SK-N-SH (cell line): Measurements from ENCODE around the gene NKAIN4. TPM values are rescaled to one million over a fixed set of nuclear protein-coding genes. Genes with fewer than 3 reads are reported as not detected.

ENCODE experiments used
- CTCF ChIA-PET: fragments of 300-600, 350-600 bp; formaldehyde crosslinking; extraction: SDS; loops from one replicate; lab custom pipeline; 2021; lab: Yijun Ruan, JAX
- POLR2A ChIA-PET: fragments of 350-600 bp; sonication (Branson Sonifier 250); formaldehyde crosslinking; extraction: SDS; loops from one replicate; lab custom pipeline; 2020; ENCODE audit warnings: antibody characterized with exemption, inconsistent platforms; lab: Yijun Ruan, JAX
- DNase-seq: peaks from one replicate; pipeline ENCODE4 v3.0.0; 2012
- H2AFZ ChIP-seq: fragments of 200-600 bp; sonication (generic); 2 replicates; pipeline ENCODE4 v1.8.1; 2016; ENCODE audit warnings: antibody characterized with exemption, mild to moderate bottlenecking, low read depth
- H3F3A ChIP-seq: fragments of 200-600 bp; sonication (generic); replicated peaks from 2 replicates; pipeline ENCODE3; 2016; ENCODE audit warnings: antibody characterized with exemption, mild to moderate bottlenecking; ENCODE audit not compliant: insufficient read depth
- H3K27ac ChIP-seq, 2 experiments: fragments of 200-500 bp in 1 of 2; fragments of 200-600 bp in 1 of 2; sonication (Bioruptor generic) in 1 of 2; sonication (generic), shearing (Covaris generic) in 1 of 2; 2 replicates each; pipeline versions ENCODE4 v1.5.1 to v1.6.1; 2014 to 2016; ENCODE audit warnings: low read depth in 2 of 2, inconsistent platforms in 1 of 2, low read length in 1 of 2, mild to moderate bottlenecking in 1 of 2, mixed read lengths in 1 of 2
- H3K27me3 ChIP-seq: fragments of 200-600 bp; sonication (generic), shearing (Covaris generic); 2 replicates; pipeline ENCODE4 v1.6.1; 2016; ENCODE audit warnings: mixed run types; ENCODE audit not compliant: insufficient read depth
- H3K36me3 ChIP-seq, 2 experiments: fragments of 200-500 bp in 1 of 2; fragments of 200-600 bp in 1 of 2; sonication (Bioruptor generic) in 1 of 2; sonication (generic) in 1 of 2; replicated peaks in 1 of 2; 2 replicates each; pipeline versions ENCODE3 to v1.5.1; 2014 to 2016; ENCODE audit warnings: low read length in 1 of 2, mild to moderate bottlenecking in 1 of 2; ENCODE audit not compliant: insufficient read depth in 2 of 2, control insufficient read depth in 1 of 2
- H3K4me1 ChIP-seq, 2 experiments: fragments of 200-500 bp in 1 of 2; fragments of 200-600 bp in 1 of 2; sonication (Bioruptor generic) in 1 of 2; sonication (generic), shearing (Covaris generic) in 1 of 2; 2 replicates each; pipeline versions ENCODE4 v1.5.1 to v1.6.1; 2014 to 2016; ENCODE audit warnings: low read depth in 1 of 2, low read length in 1 of 2, mixed run types in 1 of 2; ENCODE audit not compliant: insufficient read depth in 2 of 2, control insufficient read depth in 1 of 2
- H3K4me2 ChIP-seq: fragments of 200-600 bp; sonication (generic), shearing (Covaris generic); 2 replicates; pipeline ENCODE4 v1.6.1; 2017; ENCODE audit warnings: mixed run types
- H3K4me3 ChIP-seq, 2 experiments: fragments of 200-500 bp in 1 of 2; fragments of 200-600 bp in 1 of 2; sonication (Bioruptor generic) in 1 of 2; sonication (generic), shearing (Covaris generic) in 1 of 2; 2 replicates each; pipeline versions ENCODE4 v1.5.1 to v1.8.1; 2014 to 2016; ENCODE audit warnings: low read depth in 2 of 2, inconsistent platforms in 1 of 2, low read length in 1 of 2, mild to moderate bottlenecking in 1 of 2, mixed read lengths in 1 of 2, moderate library complexity in 1 of 2
- H3K79me2 ChIP-seq: fragments of 200-600 bp; sonication (generic); 2 replicates; pipeline ENCODE4 v1.8.1; 2017; ENCODE audit warnings: mild to moderate bottlenecking; ENCODE audit not compliant: insufficient read depth
- H3K9ac ChIP-seq: fragments of 200-600 bp; sonication (generic); 2 replicates; pipeline ENCODE4 v1.6.1; 2017; ENCODE audit warnings: mixed run types
- H3K9me2 ChIP-seq: fragments of 200-600 bp; sonication (generic); 2 replicates; pipeline ENCODE4 v1.6.1; 2017; ENCODE audit warnings: mixed run types
- H3K9me3 ChIP-seq: fragments of 200-600 bp; sonication (generic); 2 replicates; pipeline ENCODE4 v1.6.1; 2017; ENCODE audit warnings: mixed run types, mild to moderate bottlenecking, moderate library complexity
- H4K20me1 ChIP-seq: fragments of 200-600 bp; sonication (generic); 2 replicates; pipeline ENCODE4 v1.6.1; 2017; ENCODE audit warnings: mild to moderate bottlenecking, mixed run types; ENCODE audit not compliant: insufficient read depth
- CTCF ChIP-seq: fragments of 200-600 bp; sonication (generic); IDR thresholded peaks from 2 replicates; pipeline ENCODE4 v1.6.1; 2017; ENCODE audit warnings: antibody characterized with exemption, mild to moderate bottlenecking, moderate library complexity
- ELF1 ChIP-seq: IDR thresholded peaks from 2 replicates; pipeline ENCODE4 v1.4.0; 2012
- EP300 ChIP-seq, 2 experiments: IDR thresholded peaks; 2 replicates each; pipeline versions ENCODE4 v1.4.0 to v1.6.1; 2012; ENCODE audit warnings: borderline replicate concordance in 1 of 2, low read depth in 1 of 2, low read length in 1 of 2
- FOSL2 ChIP-seq: IDR thresholded peaks from 2 replicates; pipeline ENCODE4 v1.4.0; 2012; ENCODE audit warnings: low read depth, mild to moderate bottlenecking, moderate library complexity, borderline replicate concordance
- FOXM1 ChIP-seq: IDR thresholded peaks from 2 replicates; pipeline ENCODE4 v1.4.0; 2012; ENCODE audit warnings: low read depth, mild to moderate bottlenecking
- GATA2 ChIP-seq: sonication (generic); formaldehyde crosslinking; IDR thresholded peaks from 2 replicates; pipeline ENCODE4 v1.5.0; 2020; ENCODE audit warnings: mild to moderate bottlenecking, missing genetic modification reagents
- MAX ChIP-seq: IDR thresholded peaks from 2 replicates; pipeline ENCODE4 v1.4.0; 2012; ENCODE audit warnings: low read depth
- MEF2A ChIP-seq: IDR thresholded peaks from 2 replicates; pipeline ENCODE4 v1.4.0; 2012; ENCODE audit warnings: low read depth, borderline replicate concordance
- MXI1 ChIP-seq: IDR thresholded peaks from 2 replicates; pipeline ENCODE4 v1.6.1; 2012; ENCODE audit warnings: mild to moderate bottlenecking, low read depth, low read length, improper control_type of control experiment
- NRF1 ChIP-seq: IDR thresholded peaks from 2 replicates; pipeline ENCODE4 v1.6.1; 2012; ENCODE audit warnings: low read depth, mild to moderate bottlenecking, low read length
- POLR2AphosphoS5 ChIP-seq: IDR thresholded peaks from 2 replicates; pipeline ENCODE4 v1.6.1; 2012; ENCODE audit warnings: low read depth, low read length
- RCOR1 ChIP-seq: fragments of 150-350 bp; IDR thresholded peaks from 2 replicates; pipeline ENCODE4 v1.6.1; 2017; ENCODE audit warnings: antibody characterized with exemption, low read length
- RXRA ChIP-seq: IDR thresholded peaks from 2 replicates; pipeline ENCODE4 v1.4.0; 2012; ENCODE audit warnings: low read depth, mild to moderate bottlenecking, borderline replicate concordance
- SIN3A ChIP-seq: IDR thresholded peaks from 2 replicates; pipeline ENCODE4 v1.6.1; 2012; ENCODE audit warnings: low read depth, mild to moderate bottlenecking, low read length, moderate library complexity, borderline replicate concordance
- SMC3 ChIP-seq: IDR thresholded peaks from 2 replicates; pipeline ENCODE4 v1.6.1; 2012; ENCODE audit warnings: low read depth, low read length, improper control_type of control experiment
- TEAD4 ChIP-seq: IDR thresholded peaks from 2 replicates; pipeline ENCODE4 v1.4.0; 2012; ENCODE audit warnings: mild to moderate bottlenecking, borderline replicate concordance; ENCODE audit not compliant: insufficient read depth
- USF2 ChIP-seq: fragments of 150-350 bp; IDR thresholded peaks from 2 replicates; pipeline ENCODE4 v1.6.1; 2017; ENCODE audit warnings: antibody characterized with exemption, low read length, low read depth, borderline replicate concordance
- WGBS: methylation state at CpG from one replicate; pipeline ENCODE4 v1.1.6; 2017; ENCODE audit warnings: low lambda C conversion rate; 5-methylcytosine and 5-hydroxymethylcytosine counted together
- polyA plus RNA-seq, 3 experiments: library from polyadenylated mRNA; depleted of rRNA; stranded (reverse); fragments of >200 nt; gene quantifications; 2 replicates each; pipeline ENCODE4 v1.2.3, GENCODE V29; 2012

The NKAIN4 gene
- polyA plus RNA-seq, 1 of the 3 experiments (the other 2 are of a cell fraction), result not detected

DNA sequence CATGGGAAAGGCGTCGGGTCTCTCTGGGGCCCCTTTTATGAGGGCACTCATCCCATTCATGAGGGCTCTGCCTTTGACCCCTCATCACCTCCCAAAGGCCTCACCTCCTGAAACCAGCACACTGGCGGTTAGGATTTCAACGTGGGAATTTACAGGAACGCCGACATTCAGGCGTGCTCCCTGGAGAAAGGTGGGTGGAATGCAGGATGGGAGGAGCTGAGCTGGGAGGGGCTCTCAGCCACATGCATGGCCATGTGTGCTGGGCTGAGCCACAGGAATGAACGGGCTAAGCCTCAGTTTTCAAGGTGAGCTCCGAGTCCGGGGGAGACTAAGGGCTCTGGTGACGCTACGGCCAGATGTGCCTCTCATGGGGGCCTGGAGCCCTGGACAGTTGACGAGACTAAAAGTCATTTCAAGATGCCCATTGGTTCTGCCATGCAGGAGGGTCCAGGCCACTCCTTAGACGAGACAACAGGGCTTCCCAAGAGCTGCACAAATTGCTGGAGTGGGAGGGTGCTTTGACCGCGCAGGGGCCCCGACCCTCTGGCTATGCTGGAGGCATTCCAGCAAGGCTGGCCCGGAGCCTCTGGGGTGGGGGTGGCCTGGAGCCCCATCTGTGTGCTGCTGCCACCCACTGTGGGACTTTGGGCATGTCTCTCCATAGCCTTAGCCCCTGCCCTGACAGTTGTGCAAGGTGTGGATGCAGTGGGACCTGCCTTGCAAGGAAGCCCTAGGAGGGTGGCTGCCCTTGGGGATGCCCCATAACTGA, 14.6 kb upstream of the NKAIN4 start:
- no peak for TF ChIP-seq MEF2A
- TF ChIP-seq MXI1, result no peak
- no peak for TF ChIP-seq FOSL2
- no peak for TF ChIP-seq TEAD4
- no peak for TF ChIP-seq RXRA
- no peak for TF ChIP-seq RCOR1
- POLR2A ChIA-PET, result no interaction called here

DNA sequence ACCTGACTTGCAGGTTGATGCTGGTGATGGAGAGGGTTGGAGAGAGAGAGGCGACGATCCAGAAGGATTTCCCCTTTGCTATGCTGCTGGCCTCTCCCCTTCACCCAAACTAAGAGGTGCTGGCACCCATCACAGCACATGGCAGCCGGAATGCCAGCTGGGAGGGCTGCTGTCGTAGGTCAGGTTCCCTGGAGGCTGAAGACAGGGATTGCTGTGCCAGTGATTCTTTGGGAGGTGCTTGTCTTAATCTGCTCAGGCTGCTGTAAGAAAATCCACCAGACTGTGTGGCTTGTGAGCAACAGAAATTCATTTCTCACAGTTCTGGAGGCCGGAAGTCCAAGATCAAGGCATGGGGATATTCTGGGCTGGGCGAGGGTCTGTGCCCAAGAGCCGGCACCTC, 14.0 kb upstream of the NKAIN4 start:
- CTCF ChIA-PET, result interaction anchor here (0.9 to 1.6 kb wide), 2 partner anchors 45 to 114 kb away, joined by 3 to 6 read pairs; no protein-coding TSS in a partner anchor
- no peak overlapping the region for H3K4me3 ChIP-seq
- H3K4me2 ChIP-seq, result no peak overlapping the region

More for the DNA sequence above, 14.6 kb upstream of the NKAIN4 start:
- no peaks in the 10 kb centered on the region; the same call in 1 of the 2 replicates for H3K27me3 ChIP-seq
- H2AFZ ChIP-seq, result no peak overlapping the region
- DNase-seq, result no peak
- H3F3A ChIP-seq, result no peaks in the 10 kb centered on the region
- H3K4me1 ChIP-seq, result peaks cover 0 to 10% of the 10 kb centered on the region in 2 experiments; a peak in 2 of 4 replicates
- no peak overlapping the region for H3K4me2 ChIP-seq
- peaks cover 4% of the 10 kb centered on the region for H4K20me1 ChIP-seq
- no peaks in the 10 kb centered on the region for H3K36me3 ChIP-seq
- H3K27ac ChIP-seq, result no peak overlapping the region
- H3K79me2 ChIP-seq, result peaks cover 12% of the 10 kb centered on the region
- 73% methylated on average over 9 of the region's 18 CpGs for WGBS
- no peaks in the 10 kb centered on the region for H3K9me2 ChIP-seq
- H3K9me3 ChIP-seq, result no peaks in the 10 kb centered on the region
- CTCF ChIA-PET, result interaction anchor here (0.9 to 4.7 kb wide), 4 partner anchors 16 to 113 kb away, joined by 3 to 38 read pairs (median 4); no protein-coding TSS in a partner anchor
- H3K4me3 ChIP-seq, result no peak overlapping the region
- H3K9ac ChIP-seq, result no peak overlapping the region

More for the DNA sequence above, 14.0 kb upstream of the NKAIN4 start:
- H2AFZ ChIP-seq, result no peak overlapping the region
- no peak for TF ChIP-seq CTCF
- TF ChIP-seq POLR2AphosphoS5, result no peak
- TF ChIP-seq EP300 (IDR thresholded peaks at IDR 0.05; ENCODE audit: borderline replicate concordance in 1 of 2, low read depth in 1 of 2, low read length in 1 of 2), result no peak
- TF ChIP-seq USF2, result no peak
- no peak for TF ChIP-seq RXRA
- TF ChIP-seq RCOR1, result no peak
- TF ChIP-seq MEF2A, result no peak
- no peak for TF ChIP-seq MAX
- TF ChIP-seq FOXM1, result no peak
- no peak for TF ChIP-seq NRF1
- TF ChIP-seq SIN3A, result no peak
- no peak for TF ChIP-seq GATA2
- no peak for TF ChIP-seq SMC3
- no peak for TF ChIP-seq TEAD4
- no peak for TF ChIP-seq ELF1
- TF ChIP-seq, all 33 proteins: peak for 0
- no peaks in the 10 kb centered on the region for H4K20me1 ChIP-seq
- peaks cover 0 to 6% of the 10 kb centered on the region in 2 experiments; a peak in 2 of 4 replicates for H3K4me1 ChIP-seq
- H3K79me2 ChIP-seq, result peaks cover 6% of the 10 kb centered on the region
- H3K27me3 ChIP-seq, result no peaks in the 10 kb centered on the region; the same call in 1 of the 2 replicates
- no peak overlapping the region for H3K9ac ChIP-seq
- no peak overlapping the region for H3K27ac ChIP-seq
- no peaks in the 10 kb centered on the region for H3K36me3 ChIP-seq
- POLR2A ChIA-PET, result no interaction called here
- no peak for DNase-seq
- H3K9me3 ChIP-seq, result no peaks in the 10 kb centered on the region
- no peaks in the 10 kb centered on the region for H3F3A ChIP-seq
- H3K9me2 ChIP-seq, result no peaks in the 10 kb centered on the region
- WGBS, result 70% methylated on average over 2 of the region's 7 CpGs
